H4 (cell line): ENCODE results near the gene SAP30L. TPM values are rescaled to one million over a fixed set of nuclear protein-coding genes. Genes with fewer than 3 reads are reported as not detected.

ENCODE experiments used
- DNase-seq: peaks from one replicate; pipeline ENCODE4 v3.0.0-alpha.2; 2015; ENCODE audit warnings: low spot score
- total RNA-seq: library from RNA; depleted of rRNA; stranded (reverse); fragments of >200 nt; shearing (Covaris generic); gene quantifications from 2 replicates; pipeline ENCODE4 v1.2.3, GENCODE V29; 2014; rRNA removed

The SAP30L gene
- total RNA-seq, 1 experiment from 2014 or later, result 15.0 TPM

DNA sequence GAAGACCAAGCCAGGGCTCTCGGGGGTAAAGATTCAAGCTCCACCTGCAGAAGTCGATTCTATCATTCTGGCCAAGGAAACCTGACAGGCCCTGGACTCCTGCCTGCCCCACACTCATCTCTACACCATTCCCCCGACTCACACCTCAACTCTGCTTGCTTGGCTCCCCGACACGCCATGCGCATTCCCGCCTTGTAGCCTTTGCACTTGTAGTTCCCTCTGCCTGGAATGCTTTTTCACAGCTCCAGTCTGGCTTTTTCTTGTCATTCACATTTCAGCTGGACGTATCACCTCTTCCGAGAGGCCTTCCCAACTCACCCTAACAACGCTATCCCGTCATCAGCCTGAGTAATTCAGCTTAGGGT is 60.9 kb downstream of the SAP30L start:
- no peak for DNase-seq

- no peak for DNase-seq
Observed at GRCh38 chr5:154508114-154508513, 62.3 kb downstream of the SAP30L start.

DNA sequence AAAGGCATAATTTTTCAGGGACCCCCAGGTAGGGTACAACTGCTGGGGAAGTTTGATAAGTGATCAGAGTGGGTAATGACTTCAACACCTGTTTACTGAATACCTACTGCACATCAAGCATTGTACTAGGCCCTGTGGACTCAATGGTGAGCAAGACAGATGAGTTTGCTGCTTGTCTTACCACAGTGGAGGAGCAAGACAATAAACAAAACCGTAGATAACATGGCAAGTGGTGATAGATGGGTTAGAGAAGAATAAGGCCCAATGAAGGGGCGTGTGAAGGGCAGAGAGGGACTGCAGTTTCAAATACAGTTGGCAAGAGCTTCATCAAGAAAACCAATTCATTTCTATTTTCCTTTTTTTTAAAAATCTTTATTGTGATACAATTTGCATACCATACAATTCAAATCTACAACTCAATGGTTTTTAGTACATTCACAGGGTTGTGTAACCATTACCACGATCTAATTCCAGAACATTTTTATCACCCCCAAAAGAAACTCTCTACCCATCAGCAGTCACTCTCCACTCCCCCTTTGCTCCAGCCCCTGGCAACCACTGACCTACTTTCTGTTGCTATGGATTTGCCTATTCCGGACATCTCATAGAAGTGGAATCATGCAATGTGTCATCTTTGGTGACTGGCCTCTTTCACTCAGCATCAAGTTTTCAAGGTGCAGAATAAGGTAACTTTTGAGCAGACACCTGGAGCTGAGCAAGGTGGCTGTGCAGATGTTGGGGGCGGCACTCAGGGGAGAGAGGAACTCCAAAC is 64.2 kb downstream of the SAP30L start:
- DNase-seq, result no peak

Other genes with a start within 250 kb of the SAP30L start
- 0.29 TPM in 1 of 2 replicates, not detected in the other for gene HAND1, start 32.2 kb downstream of the SAP30L start, total RNA-seq